Measurements from ENCODE around the gene HACL1.
A peak's percentile ranks its signal among the peaks of the same experiment; 100 is the strongest.

Gene HACL1

DNA sequence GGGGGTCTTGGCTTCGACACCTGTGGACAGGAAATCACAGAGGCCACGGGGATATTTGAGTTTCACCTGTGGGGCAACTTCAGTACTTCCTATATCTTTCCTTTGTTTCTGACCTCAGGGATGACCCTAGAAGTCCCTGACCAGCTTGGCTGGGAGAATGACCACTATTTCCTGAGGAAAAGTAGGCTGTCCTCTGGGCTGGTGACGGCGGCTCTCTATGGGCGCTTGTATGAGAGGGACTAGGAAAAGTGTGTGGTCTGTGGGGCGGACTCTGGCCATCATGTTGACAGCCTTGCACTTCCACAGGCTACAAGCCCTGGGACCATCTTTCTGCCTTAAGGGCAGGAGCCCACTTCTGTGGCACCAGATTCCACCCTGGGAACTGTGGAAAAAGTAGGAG, 43.9 kb upstream of the HACL1 start:
- DNase-seq (ENCODE audit: low read depth): no peak
- TF ChIP-seq, protein P1, sequence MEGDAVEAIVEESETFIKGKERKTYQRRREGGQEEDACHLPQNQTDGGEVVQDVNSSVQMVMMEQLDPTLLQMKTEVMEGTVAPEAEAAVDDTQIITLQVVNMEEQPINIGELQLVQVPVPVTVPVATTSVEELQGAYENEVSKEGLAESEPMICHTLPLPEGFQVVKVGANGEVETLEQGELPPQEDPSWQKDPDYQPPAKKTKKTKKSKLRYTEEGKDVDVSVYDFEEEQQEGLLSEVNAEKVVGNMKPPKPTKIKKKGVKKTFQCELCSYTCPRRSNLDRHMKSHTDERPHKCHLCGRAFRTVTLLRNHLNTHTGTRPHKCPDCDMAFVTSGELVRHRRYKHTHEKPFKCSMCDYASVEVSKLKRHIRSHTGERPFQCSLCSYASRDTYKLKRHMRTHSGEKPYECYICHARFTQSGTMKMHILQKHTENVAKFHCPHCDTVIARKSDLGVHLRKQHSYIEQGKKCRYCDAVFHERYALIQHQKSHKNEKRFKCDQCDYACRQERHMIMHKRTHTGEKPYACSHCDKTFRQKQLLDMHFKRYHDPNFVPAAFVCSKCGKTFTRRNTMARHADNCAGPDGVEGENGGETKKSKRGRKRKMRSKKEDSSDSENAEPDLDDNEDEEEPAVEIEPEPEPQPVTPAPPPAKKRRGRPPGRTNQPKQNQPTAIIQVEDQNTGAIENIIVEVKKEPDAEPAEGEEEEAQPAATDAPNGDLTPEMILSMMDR (IDR thresholded peaks at IDR 0.05; ENCODE audit: insufficient read depth, low read depth, low read length, missing control alignments): no peak
- H3K4me3 ChIP-seq (ENCODE audit: low read length): no peak overlapping the region

DNA sequence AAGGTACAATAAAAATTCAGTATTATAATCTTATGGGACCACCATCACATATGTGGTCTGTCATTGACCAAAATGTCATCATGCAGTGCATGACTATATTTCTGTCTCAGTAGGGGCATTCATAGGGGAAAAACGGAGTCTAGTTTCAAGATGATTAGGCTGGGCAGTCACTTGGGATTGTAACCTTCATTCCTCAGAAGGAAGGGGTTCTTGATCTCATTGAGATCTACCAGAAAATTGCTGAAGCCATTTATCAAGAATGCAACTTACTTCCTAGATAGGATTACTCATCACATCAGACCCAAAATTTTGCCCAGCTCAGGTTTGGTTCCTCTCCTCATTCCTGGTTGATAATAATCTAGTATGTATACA, 37.5 kb upstream of the HACL1 start:
- no peak overlapping the region for H3K4me3 ChIP-seq (ENCODE audit: low read length)
- TF ChIP-seq, protein P1 (IDR thresholded peaks at IDR 0.05; ENCODE audit: insufficient read depth, low read depth, low read length, missing control alignments): no peak
- no peak for DNase-seq (ENCODE audit: low read depth)

DNA sequence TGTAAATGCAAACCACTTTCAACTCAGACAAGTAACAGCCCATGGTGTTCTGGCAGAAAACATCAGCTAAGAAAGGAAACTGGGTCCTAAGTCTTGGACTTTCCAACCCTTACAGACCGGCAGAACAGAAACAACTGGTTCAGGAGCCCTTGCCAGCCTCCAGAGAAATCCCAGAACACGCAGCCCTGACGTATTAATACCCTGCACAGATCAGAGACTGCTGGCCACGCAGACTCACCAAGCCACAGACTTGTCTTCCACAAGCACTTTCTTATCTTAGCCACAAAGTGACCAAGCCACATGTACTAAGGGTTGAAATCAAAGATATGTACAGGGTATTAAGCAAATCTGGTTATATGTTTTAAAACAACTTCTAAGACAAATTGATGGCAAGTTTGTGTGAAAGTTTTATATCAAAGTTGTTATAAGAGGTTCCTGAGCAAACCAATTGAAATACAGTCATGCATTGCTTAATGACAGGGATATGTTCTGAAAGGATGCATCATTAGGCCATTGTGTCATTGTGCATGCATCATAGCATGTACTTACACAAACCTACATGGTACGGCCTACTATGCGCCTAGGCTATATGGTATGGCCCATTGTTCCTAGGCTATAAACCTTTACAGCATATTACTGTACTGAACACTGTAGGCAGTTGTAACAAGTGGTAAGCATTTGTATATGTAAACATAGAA, 37.0 kb upstream of the HACL1 start:
- TF ChIP-seq, protein P1 (IDR thresholded peaks at IDR 0.05; ENCODE audit: insufficient read depth, low read depth, low read length, missing control alignments): no peak
- peak; percentile 61 for DNase-seq (ENCODE audit: low read depth)
- no peak overlapping the region for H3K4me3 ChIP-seq (ENCODE audit: low read length)

DNA sequence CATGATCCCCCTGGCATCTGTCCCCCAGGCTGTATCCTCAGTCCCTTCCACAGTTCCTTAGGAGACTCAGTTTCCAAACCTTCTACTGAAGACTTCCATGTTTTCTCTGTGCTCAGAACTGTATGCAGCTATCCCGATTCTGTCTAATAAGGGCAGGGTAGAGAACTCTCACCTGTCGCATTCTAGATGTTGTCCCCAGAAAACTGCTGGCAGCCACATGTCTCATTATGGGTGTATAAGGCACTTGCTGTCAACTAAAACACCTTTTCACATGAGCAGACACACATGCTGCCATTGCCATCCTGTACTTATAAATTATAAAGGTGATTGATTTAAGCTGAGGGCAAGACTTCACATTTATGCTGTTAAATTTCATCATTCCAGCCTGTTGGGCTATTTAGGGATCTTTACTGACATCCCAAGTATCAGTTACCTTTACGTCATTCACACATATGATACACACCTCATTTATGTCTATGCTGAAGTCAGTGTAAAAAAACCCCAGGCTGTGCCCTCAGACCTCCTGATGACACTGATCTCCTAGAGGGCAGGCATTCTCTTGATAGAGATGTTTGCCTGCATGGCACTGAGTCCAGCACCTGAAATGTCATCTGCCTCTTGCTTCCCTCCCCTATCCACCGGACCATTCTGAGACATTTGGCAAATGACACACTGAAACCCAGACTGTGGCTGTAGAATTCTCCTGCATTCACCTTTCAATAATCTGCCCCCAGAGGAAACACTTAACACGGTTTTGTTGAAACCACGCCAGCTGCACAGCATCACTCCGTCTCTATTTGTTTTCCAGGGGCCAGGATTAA, 36.0 kb upstream of the HACL1 start:
- TF ChIP-seq, protein P1 (IDR thresholded peaks at IDR 0.05; ENCODE audit: insufficient read depth, low read depth, low read length, missing control alignments): no peak
- no peak for DNase-seq (ENCODE audit: low read depth)
- H3K4me3 ChIP-seq (ENCODE audit: low read length): no peak overlapping the region

DNA sequence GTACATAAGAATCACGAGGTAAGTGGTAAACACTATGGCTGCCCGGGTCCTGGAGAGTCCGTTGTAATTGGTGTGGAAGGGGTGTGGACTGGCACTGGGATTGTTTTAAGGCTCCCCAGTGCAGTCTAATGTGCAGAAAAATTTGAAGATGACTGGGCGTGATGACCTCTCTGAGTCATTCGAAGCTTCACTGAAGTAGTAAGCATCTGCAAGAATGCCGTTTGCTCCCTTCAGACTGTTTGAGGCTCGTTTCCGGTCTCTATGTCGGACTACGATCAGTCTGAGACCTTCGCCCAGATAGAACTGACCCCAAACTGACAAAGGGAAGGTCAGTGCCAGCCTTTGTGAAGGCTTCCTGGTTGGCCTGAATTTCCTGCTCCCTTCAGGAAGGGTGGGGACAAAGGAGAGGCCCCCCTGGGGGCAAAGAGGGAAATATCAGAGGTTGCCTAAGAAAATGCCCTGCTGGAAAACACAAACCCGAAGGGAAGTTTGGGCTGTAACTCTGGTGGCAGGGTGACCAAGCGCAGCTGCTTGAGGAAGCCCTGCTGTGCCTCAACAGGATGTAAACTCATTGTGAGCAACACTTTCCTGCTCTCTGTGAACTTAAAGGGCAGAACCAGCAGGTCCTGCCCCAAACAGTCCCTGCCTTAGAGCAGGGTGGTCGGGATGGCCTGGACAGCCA, 34.8 kb upstream of the HACL1 start:
- TF ChIP-seq, protein P1 (IDR thresholded peaks at IDR 0.05; ENCODE audit: insufficient read depth, low read depth, low read length, missing control alignments): no peak
- no peak overlapping the region for H3K4me3 ChIP-seq (ENCODE audit: low read length)
- peak; percentile 81 for DNase-seq (ENCODE audit: low read depth)

DNA sequence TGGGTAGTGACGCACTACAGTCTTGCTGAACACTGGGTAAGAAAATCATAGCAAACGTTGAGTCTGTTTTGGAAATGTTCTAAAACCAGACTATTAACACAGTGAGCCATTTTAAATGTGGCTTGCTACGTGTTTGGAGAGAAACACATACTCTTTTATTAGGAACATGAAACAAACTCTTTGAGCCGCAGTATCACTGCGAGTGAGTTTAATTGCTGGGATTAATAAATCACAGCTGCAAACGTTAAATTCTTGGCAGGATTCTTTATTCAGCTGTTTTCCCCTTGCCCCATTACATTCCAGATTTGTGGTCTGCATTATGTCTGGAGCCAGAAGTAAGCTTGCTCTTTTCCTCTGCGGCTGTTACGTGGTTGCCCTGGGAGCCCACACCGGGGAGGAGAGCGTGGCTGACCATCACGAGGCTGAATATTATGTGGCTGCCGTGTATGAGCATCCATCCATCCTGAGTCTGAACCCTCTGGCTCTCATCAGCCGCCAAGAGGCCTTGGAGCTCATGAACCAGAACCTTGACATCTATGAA, 33.8 kb upstream of the HACL1 start:
- TF ChIP-seq, protein P1 (IDR thresholded peaks at IDR 0.05; ENCODE audit: insufficient read depth, low read depth, low read length, missing control alignments): no peak
- DNase-seq (ENCODE audit: low read depth): no peak
- no peak overlapping the region for H3K4me3 ChIP-seq (ENCODE audit: low read length)

All from epithelial cell of esophagus (primary cell).